GM18519 (cell line): ENCODE measurements around the gene FAM184A.

Experiments
- ATAC-seq: cut with Tn5 transposase; IDR thresholded peaks from one replicate; pipeline ENCODE4 v1.9.1; 2021; ENCODE audit warnings: mild to moderate bottlenecking, moderate library complexity; ENCODE audit not compliant: unreplicated experiment, low FRiP score

FAM184A gene

DNA sequence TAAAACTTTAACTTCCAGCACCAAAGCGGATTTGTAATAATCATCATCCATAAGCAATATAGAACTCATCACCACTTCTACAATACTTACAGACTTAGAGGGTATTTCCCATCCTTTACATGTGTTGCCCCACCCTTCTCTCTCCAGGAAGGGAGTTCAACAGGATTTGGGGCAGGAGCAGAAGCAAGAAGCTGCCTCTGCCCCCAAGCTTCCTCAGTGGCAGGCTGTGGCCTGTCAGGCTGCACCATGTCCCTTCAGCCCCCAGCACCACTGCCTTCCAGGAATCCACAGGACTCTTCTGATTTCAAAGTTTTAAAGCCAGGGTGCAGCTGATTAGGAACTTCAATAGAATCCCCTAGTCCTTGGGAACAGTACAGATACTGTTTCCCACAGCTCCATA lies 106.8 kb downstream of the FAM184A start:
- no peak for ATAC-seq

- ATAC-seq = no peak
Measured at GRCh38 chr6:118970866-118971265, 107.6 kb downstream of the FAM184A start.

- ATAC-seq = no peak
Measured at GRCh38 chr6:118968416-118968815, 110.0 kb downstream of the FAM184A start.

GRCh38 chr6:118967239-118967638 lies 111.2 kb downstream of the FAM184A start:
- no peak for ATAC-seq

- ATAC-seq = no peak
Measured at GRCh38 chr6:118965843-118966370, 112.6 kb downstream of the FAM184A start.

DNA sequence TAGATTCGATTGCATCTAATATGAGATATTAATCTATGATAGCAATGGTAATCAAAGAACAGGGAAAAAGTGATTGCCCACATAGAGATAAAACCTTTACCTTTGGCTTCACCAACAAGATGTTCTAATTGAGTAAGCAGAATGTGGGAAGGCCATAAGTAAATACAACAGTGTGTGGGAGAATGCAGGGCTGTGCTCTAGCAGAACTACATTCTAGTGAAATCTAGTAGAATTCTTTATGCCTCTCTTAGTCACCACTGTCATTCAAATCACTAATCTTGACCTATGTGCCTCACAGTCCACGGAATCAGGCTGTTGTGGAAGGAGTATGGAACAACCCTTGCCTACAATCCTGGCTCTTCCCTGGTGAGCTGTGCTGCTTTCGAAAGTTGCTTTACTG lies 113.1 kb downstream of the FAM184A start:
- ATAC-seq = no peak

DNA sequence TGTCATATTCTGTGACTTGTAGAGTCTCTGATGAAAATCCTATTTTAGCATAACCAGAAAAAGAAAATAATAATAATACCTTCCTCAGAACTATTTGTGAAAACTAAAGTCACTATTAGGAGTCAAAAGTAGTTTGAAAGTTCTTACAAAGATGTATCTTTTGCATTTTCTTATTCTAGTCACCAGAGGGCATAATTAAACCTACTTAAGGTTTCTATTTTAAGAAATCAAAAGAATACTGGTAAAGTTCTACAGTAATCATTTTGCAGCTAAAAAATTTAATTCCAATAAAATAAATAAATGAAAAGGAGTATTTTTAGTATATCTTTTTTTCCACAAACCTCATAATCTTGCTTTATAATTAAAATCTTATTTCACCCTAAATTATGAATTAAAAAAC lies 115.5 kb downstream of the FAM184A start:
- ATAC-seq = no peak

DNA sequence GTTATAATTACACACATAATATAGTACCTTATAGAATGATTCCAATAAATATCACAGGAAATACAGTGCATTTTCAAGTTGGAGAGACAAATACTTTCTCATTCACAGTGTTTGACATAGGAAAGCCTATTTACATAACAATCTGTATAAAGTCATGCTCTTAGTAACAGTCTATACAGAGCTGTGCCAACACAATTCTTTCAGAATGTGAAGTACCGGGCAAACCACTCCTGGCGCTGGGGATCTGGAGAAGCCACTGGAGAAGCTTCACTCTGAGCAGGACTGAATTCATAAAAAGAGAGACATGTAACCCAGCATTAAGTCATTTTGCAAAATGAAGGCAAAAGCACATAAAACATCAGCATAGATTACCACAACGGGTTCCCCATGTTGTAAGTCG lies 118.6 kb downstream of the FAM184A start:
- no peak for ATAC-seq

DNA sequence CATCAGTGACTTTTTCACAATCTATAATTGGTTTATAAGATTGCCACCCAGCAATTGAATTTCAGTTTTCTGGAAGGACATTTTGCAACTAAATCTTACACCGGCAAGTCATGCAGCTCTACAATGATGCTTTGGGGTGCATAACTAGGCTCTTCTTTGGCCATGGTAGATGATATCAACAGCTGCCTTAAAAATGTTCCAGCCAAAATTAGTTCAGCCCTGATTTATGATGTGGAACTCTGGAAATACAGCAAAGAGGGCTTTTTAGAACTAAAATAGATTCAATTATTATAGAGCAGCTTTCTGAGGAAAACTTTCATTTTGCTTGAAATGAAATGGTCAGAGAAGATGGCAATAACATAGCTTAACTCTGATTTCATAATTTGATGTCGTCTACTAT lies 125.1 kb downstream of the FAM184A start:
- ATAC-seq = no peak

DNA sequence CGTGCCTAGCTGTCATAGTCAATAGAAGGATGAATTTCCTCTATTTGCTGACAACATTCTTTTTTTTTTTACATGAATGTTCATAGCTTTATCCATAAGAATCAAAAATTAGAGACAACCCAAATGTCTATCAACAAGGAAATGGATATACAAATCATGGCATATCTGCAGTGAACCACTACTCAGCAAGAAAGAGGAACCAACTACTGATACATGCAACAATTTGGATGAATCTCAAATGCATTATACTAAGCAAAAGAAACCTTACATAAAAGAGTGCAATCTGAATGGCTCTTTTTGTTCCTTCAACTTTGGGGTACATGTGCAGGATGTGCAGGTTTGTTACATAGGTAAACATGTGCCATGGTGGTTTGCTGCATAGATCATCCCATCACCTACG lies 125.8 kb downstream of the FAM184A start:
- ATAC-seq = no peak

DNA sequence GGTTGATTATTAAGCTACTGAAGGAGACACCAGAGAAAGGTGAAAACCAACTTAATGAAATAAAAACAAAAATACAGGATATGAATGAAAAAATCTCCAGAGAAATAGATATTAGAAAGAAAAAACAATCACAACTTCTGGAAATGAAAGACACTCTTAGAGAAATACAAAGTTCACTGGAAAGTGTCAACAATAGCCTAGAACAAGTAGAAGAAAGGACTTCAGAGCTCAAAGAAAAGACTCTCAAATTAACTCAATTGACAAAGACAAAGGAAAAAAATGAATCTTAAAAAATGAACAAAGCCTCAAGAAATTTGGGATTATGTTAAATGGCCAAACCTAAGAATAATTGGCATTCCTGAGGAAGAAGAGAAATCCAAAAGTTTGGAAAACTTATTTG lies 133.2 kb downstream of the FAM184A start:
- ATAC-seq = no peak

DNA sequence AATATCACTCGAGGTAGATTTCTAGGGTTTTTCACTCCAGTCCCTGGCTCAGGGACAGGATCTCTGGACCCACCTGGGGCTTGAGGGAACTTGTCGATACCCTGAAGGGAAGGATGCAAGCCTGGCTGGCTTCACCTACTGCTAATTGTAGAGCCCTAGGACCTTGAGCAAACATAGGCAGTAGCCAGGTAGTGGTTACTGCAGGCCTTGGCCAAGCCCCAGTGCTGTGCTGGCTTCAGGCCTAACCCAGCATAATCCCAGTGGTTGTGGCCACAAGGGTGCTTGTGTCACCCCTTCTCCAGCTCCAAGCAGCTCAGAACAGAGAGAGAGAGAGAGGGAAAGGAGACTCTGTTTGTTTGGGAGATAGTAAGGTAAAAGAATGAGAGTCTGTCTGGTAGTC lies 137.7 kb downstream of the FAM184A start:
- ATAC-seq = no peak

GRCh38 chr6:118939683-118940082 lies 138.8 kb downstream of the FAM184A start:
- no peak for ATAC-seq

- no peak for ATAC-seq
Measured at GRCh38 chr6:118935978-118936703, 142.3 kb downstream of the FAM184A start.

DNA sequence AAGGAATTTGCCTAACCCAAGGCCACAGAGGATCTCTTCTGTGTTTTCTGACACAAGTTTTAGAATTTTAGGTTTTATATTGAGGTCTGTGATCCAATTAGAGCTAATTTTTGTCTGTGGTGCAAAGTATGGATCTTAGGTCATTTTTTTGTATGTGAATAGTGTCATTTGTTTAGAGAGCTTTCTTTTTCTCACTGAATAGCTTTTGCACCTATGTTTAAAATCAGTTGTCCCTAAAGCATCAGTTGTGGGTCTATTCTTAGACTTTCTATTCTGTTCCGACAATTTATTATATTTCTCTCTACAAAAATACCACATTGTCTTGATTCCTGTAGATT lies 143.2 kb downstream of the FAM184A start:
- ATAC-seq = peak; percentile 14

GRCh38 chr6:118934461-118935330 lies 143.8 kb downstream of the FAM184A start, which contains the start of gene MCM9:
TSS of gene MCM9 (minus strand) at chr6:118935159. CDS start at chr6:118931723, 3,436 bp downstream.
- ATAC-seq = peak; percentile 88

GRCh38 chr6:118933855-118934460 lies 144.5 kb downstream of the FAM184A start:
- peak; percentile 4 for ATAC-seq

GRCh38 chr6:118932421-118932820 lies 146.0 kb downstream of the FAM184A start:
- no peak for ATAC-seq

GRCh38 chr6:118931436-118931835 lies 147.0 kb downstream of the FAM184A start:
- no peak for ATAC-seq

DNA sequence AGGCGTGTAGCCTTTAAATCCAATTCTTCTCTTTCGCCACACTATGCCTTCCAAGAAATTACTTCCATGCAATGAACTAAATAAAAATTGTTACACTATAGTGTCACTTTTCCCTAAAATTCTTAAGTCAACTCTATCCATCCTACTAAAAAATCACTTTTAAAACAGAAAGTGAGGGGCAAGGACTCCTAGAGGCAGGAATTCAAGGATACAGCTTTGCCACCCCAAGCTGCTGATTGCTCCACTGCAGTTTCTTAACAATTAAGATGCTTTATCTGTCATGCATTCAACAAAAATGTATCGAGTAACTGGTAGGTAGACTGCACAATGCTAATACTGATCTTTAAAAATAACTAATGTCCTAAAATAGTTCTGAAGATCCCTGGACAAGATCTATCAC lies 147.8 kb downstream of the FAM184A start:
- no peak for ATAC-seq

GRCh38 chr6:118923035-118923434 lies 155.4 kb downstream of the FAM184A start:
- ATAC-seq = no peak
